HL-60/S4 treated with retinoic acid at 250 ng/mL for 4 days and 3 days (cell line): ENCODE data around the gene SBF1.

Experiments
- in situ Hi-C: fragments of 300-500 bp; cut with MboI; formaldehyde crosslinking; loops from 2 replicates; pipeline ENCODE4 v1.7.0; 2022; ENCODE audit warnings: low sequenced_read_pairs

Gene SBF1

GRCh38 chr22:50506611-50507420 is 32.0 kb upstream of the SBF1 start:
- in situ Hi-C loops, result no loop called here

DNA sequence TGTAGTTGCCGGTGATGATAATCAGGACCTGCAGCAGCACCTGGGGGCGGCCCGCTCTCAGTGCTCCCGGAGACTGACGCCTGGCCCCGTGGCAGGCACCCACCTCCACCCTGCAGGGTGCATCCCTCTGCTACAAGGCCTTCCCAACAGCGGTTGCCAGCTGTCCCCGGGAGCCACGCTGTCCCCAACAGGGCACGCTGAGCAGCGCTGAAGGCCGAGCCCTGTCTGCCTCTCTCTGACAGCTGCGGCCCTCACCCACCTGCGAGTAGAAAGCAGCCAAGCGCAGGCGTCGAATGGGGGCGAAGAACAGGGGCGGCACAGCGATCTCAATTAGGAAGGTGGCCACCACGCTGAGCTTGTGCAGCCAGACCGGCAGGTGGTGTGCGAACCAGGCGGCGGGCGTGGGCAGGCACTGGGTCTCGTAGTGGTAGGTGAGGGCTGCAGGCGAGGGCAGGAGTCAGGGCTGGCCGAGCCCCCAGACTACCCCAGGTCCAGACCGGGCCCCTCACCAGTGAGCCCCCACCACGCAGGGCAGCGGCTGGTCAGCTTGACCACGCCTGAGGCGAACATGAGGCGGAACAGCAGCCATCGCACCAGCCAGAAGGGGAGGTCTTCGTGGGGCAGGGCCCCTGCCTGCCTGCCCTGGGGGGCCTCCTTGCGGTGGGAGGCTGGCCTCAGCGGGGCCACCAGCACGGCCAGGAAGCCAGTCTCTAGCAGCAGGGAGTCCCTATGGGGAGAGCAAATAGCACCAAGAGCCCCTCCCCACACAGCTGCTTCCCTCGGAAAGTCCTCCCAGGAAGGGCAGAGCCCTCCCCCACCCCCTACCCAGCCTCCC is 31.2 kb upstream of the SBF1 start:
- in situ Hi-C loops, result no loop called here

- in situ Hi-C loops, result no loop called here
Observed at GRCh38 chr22:50505276-50505775, 30.5 kb upstream of the SBF1 start.

- in situ Hi-C loops, result no loop called here
Observed at GRCh38 chr22:50504369-50505211, 29.8 kb upstream of the SBF1 start.

DNA sequence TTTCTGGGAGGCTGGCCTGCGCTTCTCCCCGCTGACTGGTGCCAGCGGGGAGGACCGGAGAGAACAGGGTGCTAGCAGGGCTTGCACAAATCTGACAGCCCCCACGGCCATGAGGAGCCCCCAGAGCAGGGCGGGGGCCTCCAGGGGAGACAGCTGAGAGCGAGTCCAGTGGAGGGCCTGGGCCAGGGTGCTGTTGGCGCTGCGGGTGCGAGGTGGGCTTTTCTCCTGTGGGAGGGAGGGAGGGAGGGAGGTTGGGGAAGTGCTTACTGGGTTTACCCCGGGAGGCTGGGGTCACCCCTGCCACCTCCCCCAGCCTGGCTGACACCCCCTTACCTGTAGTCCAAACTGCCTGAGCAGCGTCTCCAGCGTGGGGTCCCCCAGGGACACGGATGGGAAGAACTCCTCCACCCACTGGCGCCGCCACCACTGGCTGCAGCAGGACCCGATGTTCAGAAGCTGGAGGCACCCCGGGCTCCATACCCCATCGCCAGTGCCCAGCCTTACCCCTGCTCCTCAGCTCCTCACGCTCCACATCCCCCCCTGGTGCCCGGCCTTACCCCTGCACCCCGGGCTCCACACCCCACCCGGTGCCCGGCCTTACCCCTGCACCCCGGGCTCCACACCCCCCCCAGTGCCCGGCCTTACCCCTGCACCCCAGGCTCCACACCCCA is 28.8 kb upstream of the SBF1 start:
- in situ Hi-C loops, result no loop called here

DNA sequence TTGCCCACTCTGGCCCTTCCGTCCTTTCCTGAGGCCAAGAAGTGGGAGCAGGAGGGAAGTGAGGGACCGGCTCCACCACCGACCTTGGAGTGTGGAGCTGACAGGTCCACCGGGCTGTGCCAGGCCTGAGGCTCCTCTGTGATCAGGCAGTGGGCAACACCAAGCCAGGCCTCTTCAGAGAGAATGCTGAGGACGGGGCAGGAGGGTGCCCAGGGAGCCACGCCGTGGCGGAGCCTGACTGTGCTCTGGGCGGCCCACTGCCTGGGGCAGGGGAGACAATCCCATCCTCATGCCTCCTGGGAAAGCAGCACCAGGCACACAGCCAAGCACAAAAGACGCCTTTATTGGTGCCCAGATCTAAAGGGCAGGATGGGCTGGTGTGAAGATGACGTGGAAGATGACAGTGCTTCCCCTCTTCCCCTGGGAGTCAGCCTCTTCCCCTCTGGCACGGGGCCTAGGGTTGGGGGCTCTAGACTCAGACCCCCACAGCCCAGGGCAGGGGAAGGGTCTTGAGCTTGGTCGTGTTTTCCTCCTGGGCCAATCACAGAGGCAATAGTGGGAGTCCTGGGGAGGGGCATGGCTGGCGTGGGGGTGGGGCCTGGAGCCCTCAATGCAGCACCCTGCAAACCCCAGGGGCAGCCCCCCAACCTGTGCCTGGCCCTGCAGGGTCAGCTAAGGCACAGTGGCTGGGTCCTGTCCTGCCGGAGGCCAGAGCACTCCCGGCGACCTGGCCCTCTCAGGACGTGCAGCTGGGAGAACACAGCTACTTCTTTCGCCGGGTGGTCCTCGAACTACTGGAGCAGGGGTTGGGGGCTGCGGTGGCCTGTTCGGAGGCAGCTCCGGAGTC is 28.0 kb upstream of the SBF1 start:
- in situ Hi-C loops, result no loop called here

- in situ Hi-C loops, result no loop called here
Observed at GRCh38 chr22:50502096-50502495, 27.3 kb upstream of the SBF1 start.

DNA sequence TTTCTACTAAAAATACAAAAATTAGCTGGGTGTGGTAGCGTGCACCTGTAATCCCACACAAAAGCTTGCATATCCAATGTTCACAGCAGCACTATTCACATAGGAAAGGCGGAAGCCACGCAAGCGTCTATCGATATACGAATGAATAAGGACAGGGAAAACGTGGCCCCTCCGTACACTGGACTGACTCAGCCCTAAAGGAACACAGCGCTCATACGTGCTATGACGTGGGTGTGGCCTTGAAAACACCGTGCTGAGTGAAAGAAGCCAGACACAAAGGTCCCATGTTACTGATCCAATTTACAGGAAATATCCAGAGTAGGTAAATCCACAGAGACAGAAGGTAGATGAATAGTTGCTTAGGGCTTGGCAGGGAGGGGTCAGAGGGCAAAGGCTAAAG is 25.6 kb upstream of the SBF1 start:
- in situ Hi-C loops, result no loop called here

DNA sequence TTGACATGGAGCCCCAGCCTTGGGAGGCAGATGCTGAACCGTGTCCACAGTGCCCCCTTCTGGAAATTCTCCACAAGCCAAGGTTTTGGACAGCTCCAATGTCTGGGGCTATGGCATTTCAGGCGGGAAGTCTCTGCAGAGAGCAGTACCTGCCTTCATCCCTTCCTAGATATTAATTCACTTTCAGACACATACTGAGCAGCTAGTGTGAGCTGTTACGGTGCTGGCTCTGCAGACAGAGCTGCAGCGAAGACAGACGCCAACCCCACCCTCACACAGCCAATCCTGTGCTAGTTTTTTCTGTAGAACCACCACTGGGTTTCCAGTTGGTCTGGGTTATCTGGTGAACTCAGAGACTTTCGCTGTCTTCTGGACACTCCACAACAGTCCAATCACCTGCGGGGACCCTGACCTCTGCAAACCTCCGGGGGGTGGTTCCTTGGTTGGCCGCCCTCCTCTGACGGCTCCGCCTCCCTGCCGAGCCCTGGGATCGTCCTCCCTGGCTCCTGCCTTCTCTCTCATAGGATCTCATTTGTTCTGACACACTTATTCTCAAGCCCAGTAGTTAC is 23.6 kb upstream of the SBF1 start:
- in situ Hi-C loops, result loop anchor here (10.0 kb wide), 1 partner anchor 244 kb away; the partner anchor contains the start of gene HDAC10

GRCh38 chr22:50497093-50497492 is 22.3 kb upstream of the SBF1 start:
- in situ Hi-C loops, result loop anchor here (10.0 kb wide), 1 partner anchor 242 kb away; the partner anchor contains the start of gene HDAC10

GRCh38 chr22:50490531-50491308 is 15.9 kb upstream of the SBF1 start:
- in situ Hi-C loops, result loop anchor here (10.0 kb wide), 1 partner anchor 236 kb away; the partner anchor contains the start of gene HDAC10

DNA sequence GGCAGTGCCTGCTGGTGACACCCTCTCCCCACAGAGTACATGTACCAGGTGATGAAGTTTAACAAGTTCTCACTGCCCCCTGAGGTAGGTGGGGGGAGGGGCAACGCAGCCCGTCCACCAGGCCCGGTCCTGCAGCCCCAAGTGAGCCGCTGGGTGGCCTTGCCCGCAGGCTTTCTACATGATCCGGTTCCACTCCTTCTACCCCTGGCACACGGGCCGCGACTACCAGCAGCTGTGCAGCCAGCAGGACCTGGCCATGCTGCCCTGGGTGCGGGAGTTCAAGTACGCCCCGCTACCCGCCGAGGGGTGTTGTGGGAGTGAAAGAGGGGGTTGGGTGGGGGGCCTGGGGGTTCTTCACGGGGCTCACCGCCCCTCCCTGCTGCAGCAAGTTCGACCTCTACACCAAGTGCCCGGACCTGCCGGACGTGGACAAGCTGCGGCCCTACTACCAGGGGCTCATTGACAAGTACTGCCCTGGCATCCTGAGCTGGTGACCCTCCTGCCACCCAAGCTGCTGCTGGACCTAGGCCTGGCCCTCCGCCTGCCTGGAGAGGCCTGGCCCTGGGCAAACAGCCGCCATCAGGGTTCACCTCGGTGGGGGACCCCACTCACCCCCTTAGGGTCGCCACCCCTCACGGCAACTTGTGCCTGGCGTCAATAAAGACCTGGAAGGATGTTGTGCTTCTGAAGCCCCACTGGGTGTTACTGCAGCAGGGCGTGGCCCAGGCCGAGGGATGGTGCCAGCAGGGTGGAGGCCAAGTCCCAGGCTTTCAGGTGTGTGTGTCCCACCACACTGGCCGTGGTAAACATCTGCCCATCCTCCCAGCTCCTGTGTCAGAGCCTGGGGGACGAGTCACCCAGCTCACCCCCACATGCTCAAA is 14.8 kb upstream of the SBF1 start:
- in situ Hi-C loops, result loop anchor here (10.0 kb wide), 1 partner anchor 235 kb away; the partner anchor contains the start of gene HDAC10

- in situ Hi-C loops, result no loop called here
Observed at GRCh38 chr22:50488886-50489285, 14.1 kb upstream of the SBF1 start.

DNA sequence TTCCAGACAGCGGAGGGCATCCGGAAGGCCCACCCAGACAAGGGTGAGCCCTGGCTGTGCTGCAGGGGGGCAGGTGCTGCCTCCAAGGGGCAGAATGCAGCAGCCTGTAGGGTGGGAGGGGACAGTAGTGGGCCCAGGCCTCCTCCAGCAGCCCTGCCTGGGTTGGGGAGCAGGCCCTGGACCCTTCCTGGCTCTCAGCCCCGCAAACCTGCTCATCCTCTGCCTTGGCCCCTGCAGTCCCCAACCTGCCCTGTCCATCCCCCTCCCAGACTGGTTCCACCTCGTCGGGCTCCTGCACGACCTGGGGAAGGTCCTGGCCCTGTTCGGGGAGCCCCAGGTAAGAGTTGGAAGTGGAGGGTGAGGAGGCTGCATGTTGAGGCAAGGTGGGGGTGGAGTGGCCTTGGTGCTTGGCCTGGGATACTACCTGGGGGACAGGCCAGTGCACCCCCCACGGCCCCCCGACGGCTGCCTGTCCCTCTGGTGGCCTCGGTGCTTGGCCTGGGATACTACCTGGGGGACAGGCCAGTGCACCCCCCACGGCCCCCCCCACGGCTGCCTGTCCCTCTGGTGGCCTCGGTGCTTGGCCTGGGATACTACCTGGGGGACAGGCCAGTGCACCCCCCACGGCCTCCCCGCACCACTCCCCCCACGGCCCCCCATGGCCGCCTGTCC is 13.3 kb upstream of the SBF1 start:
- in situ Hi-C loops, result no loop called here

DNA sequence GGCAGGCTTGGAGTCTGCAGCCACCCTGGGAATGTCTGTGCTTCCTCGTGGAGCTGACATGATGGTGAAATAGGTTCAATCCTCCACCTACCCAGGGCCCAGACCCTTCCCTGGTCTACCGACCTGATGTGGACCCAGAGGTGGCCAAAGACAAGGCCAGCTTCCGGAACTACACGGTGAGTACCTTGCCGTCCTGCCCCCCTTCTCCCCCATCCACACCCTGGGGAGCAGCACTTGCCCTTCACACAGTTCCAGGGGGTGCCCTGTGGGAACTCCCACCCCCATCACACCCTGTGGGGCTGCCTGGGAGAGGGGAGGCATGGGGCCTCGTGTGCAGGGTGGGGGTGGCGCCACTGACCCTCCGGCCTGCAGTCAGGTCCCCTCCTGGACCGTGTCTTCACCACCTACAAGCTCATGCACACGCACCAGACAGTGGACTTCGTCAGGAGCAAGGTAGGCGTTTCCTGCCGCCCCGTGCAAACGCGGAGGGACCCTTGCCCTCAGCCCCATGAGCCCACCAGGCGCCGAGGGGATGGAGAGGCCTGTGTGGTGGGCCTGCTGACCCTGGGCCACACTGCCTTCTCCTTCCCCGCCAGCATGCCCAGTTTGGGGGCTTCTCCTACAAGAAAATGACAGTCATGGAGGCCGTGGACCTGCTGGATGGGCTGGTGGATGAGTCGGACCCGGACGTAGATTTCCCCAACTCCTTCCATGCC is 12.6 kb upstream of the SBF1 start:
- in situ Hi-C loops, result no loop called here
